NOMO-1 treated with dmso at 0.1 percent for 144 hours (cell line): Measurements from ENCODE around the gene VSNL1.

Source experiments
- DNase-seq: peaks from one replicate; lab custom pipeline; 2025; ENCODE audit not compliant: unreplicated experiment; lab: John Stamatoyannopoulos, UW

Gene VSNL1

GRCh38 chr2:17643031-17643615 lies 102.6 kb downstream of the VSNL1 start:
- peak; percentile 63 for DNase-seq

- no peak for DNase-seq
Observed at GRCh38 chr2:17644997-17645720, 104.7 kb downstream of the VSNL1 start.

GRCh38 chr2:17646081-17646554 lies 105.6 kb downstream of the VSNL1 start:
- DNase-seq = peak; percentile 11

GRCh38 chr2:17646838-17647701 lies 106.6 kb downstream of the VSNL1 start:
- DNase-seq = no peak

GRCh38 chr2:17648581-17648980 lies 108.1 kb downstream of the VSNL1 start:
- peak; percentile 7 for DNase-seq

- DNase-seq = no peak
Observed at GRCh38 chr2:17649026-17649425, 108.5 kb downstream of the VSNL1 start.

- DNase-seq = no peak
Observed at GRCh38 chr2:17652681-17653394, 112.3 kb downstream of the VSNL1 start.

- no peak for DNase-seq
Observed at GRCh38 chr2:17657759-17658158, 117.3 kb downstream of the VSNL1 start.

GRCh38 chr2:17658251-17658843 lies 117.9 kb downstream of the VSNL1 start:
- DNase-seq = peak; percentile 16

- DNase-seq = no peak
Observed at GRCh38 chr2:17660219-17660618, 119.7 kb downstream of the VSNL1 start.

- DNase-seq = no peak
Observed at GRCh38 chr2:17661460-17661859, 121.0 kb downstream of the VSNL1 start.

- no peak for DNase-seq
Observed at GRCh38 chr2:17662723-17663122, 122.2 kb downstream of the VSNL1 start.

- no peak for DNase-seq
Observed at GRCh38 chr2:17664534-17664933, 124.0 kb downstream of the VSNL1 start.

GRCh38 chr2:17667898-17668297 lies 127.4 kb downstream of the VSNL1 start:
- no peak for DNase-seq

- DNase-seq = no peak
Observed at GRCh38 chr2:17672583-17673317, 132.3 kb downstream of the VSNL1 start.

GRCh38 chr2:17674817-17675216 lies 134.3 kb downstream of the VSNL1 start:
- no peak for DNase-seq

GRCh38 chr2:17680119-17680518 lies 139.6 kb downstream of the VSNL1 start:
- no peak for DNase-seq

GRCh38 chr2:17682098-17682857 lies 141.8 kb downstream of the VSNL1 start:
- DNase-seq = no peak

- DNase-seq = no peak
Observed at GRCh38 chr2:17683981-17684380, 143.5 kb downstream of the VSNL1 start.
